B cell (primary cell): ENCODE data around the gene NOP9.

Source experiments
- EZH2 ChIP-seq: IDR thresholded peaks from 2 replicates; pipeline ENCODE4 v1.6.1; 2012; ENCODE audit warnings: borderline replicate concordance, low read depth, mild to moderate bottlenecking, moderate library complexity, low read length; ENCODE audit not compliant: insufficient read depth, poor library complexity, severe bottlenecking
- TF ChIP-seq, protein P1 (sequence below): fragments of 200-600 bp; IDR thresholded peaks from one replicate; pipeline ENCODE4 v1.8.0; 2022; ENCODE audit warnings: antibody characterized with exemption, mild to moderate bottlenecking

DNA sequence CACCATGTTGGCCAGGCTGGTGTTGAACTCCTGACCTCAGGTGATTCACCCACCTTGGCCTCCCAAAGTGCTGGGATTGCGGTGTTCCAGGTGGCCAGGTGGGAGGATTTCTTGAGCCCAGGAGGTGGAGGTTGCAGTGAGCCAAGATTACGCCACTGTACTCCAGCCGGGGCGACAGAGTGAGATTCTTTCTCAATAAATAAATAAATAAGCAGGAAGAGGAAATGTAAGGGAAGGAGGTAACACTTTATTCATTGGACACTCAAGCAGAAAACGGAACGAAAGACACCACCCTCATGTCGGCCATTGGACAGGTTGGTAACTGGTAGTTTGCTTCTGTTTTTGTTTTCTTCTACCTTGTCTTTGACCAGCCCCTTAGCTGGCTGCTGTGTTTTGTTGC, 55.4 kb downstream of the NOP9 start:
- TF ChIP-seq, protein P1, sequence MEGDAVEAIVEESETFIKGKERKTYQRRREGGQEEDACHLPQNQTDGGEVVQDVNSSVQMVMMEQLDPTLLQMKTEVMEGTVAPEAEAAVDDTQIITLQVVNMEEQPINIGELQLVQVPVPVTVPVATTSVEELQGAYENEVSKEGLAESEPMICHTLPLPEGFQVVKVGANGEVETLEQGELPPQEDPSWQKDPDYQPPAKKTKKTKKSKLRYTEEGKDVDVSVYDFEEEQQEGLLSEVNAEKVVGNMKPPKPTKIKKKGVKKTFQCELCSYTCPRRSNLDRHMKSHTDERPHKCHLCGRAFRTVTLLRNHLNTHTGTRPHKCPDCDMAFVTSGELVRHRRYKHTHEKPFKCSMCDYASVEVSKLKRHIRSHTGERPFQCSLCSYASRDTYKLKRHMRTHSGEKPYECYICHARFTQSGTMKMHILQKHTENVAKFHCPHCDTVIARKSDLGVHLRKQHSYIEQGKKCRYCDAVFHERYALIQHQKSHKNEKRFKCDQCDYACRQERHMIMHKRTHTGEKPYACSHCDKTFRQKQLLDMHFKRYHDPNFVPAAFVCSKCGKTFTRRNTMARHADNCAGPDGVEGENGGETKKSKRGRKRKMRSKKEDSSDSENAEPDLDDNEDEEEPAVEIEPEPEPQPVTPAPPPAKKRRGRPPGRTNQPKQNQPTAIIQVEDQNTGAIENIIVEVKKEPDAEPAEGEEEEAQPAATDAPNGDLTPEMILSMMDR, result no peak
- no peak for TF ChIP-seq EZH2
